Upper lobe of right lung (tissue), 1 donor: Measurements from ENCODE around the gene RPS6KA2. TPM values are rescaled to one million over a fixed set of nuclear protein-coding genes. Genes with fewer than 3 reads are reported as not detected.
"Not testable (repeated sequence)": the region's sequence is repeated elsewhere in the genome, so short reads cannot be mapped to it uniquely, and the experiment has no call there.

Experiments
- ATAC-seq: fragments of 200-7000 bp; cut with Tn5 transposase; one replicate; pipeline ENCODE4 v1.9.1; 2020; ENCODE audit warnings: mild to moderate bottlenecking, moderate library complexity
- DNase-seq: peaks from one replicate; pipeline ENCODE4 v3.0.0-alpha.2; 2020
- H3K27ac ChIP-seq: fragments of 200-600 bp; one replicate; pipeline ENCODE4 v1.8.0; 2022
- H3K27me3 ChIP-seq: fragments of 200-600 bp; one replicate; pipeline ENCODE4 v1.8.0; 2022; ENCODE audit warnings: mild to moderate bottlenecking
- H3K36me3 ChIP-seq: fragments of 200-600 bp; one replicate; pipeline ENCODE4 v1.8.0; 2022
- H3K4me1 ChIP-seq: fragments of 200-600 bp; one replicate; pipeline ENCODE4 v1.8.0; 2022
- H3K4me3 ChIP-seq: fragments of 200-600 bp; one replicate; pipeline ENCODE4 v1.8.0; 2022; ENCODE audit warnings: mild to moderate bottlenecking
- H3K9me3 ChIP-seq: fragments of 200-600 bp; one replicate; pipeline ENCODE4 v1.8.0; 2022
- intact Hi-C: fragments of 100-400 bp; cut with DNase I; formaldehyde crosslinking; loops from one replicate; pipeline ENCODE4 v1.11.0; 2022
- total RNA-seq: library from RNA; stranded (reverse); fragmentation: NEBNext Ultra II Directional; extraction: Animal tissue kit (Norgen Biotek cat#: 25700); gene quantifications from one replicate; pipeline ENCODE4 v1.2.1, GENCODE V29; 2021
- TF ChIP-seq, protein P1 (sequence below): fragments of 200-600 bp; IDR thresholded peaks from one replicate; pipeline ENCODE4 v1.8.0; 2022; ENCODE audit warnings: antibody characterized with exemption
- donor health status: DM: no; HTN: yes; CAD: no; lungs with severe emphysema.

The RPS6KA2 gene
- total RNA-seq, 1 donor from 2014 or later, result 136 TPM

DNA sequence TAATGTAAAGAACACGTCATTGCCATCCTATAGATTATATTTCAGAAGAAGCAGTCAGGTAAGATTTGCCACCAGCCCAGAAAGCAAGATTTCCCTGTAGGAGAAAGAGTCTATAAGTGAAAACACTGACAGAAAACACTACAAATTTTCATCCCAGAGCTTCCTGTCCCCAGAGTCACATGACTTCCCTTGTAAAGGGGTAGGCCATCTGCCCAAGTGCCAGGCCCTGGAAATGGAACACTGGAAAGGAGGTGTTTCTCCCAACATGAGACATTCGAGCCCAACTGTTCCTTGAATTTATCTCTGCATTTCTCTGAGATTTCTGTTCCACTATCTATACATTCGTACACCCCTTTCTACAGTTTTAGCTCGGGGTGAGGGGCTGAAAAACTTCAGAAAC is 87.5 kb downstream of the RPS6KA2 start:
- peaks cover 20% of the 10 kb centered on the region for H3K4me1 ChIP-seq
- ATAC-seq (no peak), DNase-seq (no peak)
- no peaks in the 10 kb centered on the region for H3K9me3 ChIP-seq
- TF ChIP-seq, protein P1, sequence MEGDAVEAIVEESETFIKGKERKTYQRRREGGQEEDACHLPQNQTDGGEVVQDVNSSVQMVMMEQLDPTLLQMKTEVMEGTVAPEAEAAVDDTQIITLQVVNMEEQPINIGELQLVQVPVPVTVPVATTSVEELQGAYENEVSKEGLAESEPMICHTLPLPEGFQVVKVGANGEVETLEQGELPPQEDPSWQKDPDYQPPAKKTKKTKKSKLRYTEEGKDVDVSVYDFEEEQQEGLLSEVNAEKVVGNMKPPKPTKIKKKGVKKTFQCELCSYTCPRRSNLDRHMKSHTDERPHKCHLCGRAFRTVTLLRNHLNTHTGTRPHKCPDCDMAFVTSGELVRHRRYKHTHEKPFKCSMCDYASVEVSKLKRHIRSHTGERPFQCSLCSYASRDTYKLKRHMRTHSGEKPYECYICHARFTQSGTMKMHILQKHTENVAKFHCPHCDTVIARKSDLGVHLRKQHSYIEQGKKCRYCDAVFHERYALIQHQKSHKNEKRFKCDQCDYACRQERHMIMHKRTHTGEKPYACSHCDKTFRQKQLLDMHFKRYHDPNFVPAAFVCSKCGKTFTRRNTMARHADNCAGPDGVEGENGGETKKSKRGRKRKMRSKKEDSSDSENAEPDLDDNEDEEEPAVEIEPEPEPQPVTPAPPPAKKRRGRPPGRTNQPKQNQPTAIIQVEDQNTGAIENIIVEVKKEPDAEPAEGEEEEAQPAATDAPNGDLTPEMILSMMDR, result no peak
- H3K27ac ChIP-seq, result no peak overlapping the region
- no peak overlapping the region for H3K4me3 ChIP-seq
- peaks cover 33% of the 10 kb centered on the region for H3K36me3 ChIP-seq
- H3K27me3 ChIP-seq, result no peaks in the 10 kb centered on the region
- intact Hi-C loops, result no loop called here

DNA sequence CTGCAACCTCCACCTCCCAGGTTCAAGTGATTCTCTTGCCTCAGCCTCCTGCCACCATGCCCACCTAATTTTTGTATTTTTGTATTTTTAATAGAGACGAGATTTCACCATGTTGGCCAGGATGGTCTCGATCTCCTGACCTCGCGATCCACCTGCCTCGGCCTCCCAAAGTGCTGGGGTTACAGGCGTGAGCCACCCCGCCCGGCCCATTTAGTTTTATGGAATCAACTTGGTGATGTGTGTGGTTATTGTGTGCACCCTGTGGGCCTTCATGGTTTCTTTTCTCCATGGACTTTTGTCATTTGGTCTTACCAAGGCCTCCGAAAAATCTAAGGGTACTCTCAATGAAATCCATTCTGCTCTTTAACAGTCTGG is 88.1 kb downstream of the RPS6KA2 start:
- ATAC-seq, H3K27me3 ChIP-seq, H3K9me3 ChIP-seq, DNase-seq, H3K4me3 ChIP-seq, intact Hi-C loops, H3K27ac ChIP-seq: not testable (repeated sequence)
- Histone ChIP-seq H3K4me1 (peaks cover 20% of the 10 kb centered on the region), H3K36me3 (peaks cover 38% of the 10 kb centered on the region)

DNA sequence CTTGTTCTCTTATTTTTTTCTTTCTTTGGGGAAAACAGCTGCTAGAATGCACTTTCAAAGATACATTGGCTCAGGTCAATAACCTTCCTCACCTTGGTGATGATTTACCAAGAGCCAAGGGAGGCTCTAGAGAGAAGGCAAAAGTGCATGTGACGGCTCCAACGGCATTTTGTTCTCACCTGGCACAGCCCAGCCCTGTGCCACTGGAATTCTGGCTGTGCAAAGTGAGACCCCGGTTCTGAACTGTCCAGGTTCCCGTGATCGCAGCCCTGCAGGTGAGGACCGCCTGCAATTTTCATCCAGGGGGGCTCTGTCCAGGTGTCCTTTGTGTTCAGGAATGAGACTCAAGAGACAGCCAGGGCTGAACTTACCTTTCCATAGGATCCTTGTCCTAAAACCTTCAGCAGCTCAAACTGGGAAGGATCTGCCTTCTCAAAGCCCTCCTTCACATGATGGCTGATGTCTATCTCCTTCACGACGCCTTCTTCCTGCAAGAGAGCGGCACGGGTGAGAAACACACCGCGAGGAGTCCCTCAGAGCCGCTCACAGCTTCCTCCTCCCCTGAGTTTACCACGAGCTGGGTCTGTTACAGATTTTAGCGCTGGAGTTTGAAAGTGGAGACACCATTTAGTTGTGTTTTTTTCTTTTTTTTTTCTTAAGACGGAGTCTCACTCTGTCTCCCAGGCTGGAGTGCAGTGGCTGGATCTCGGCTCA is 88.6 kb downstream of the RPS6KA2 start:
- H3K4me3 ChIP-seq, result no peak overlapping the region
- TF ChIP-seq, protein P1, result no peak
- H3K27me3 ChIP-seq, result no peaks in the 10 kb centered on the region
- ATAC-seq (no peak), DNase-seq (no peak)
- H3K27ac ChIP-seq, result no peak overlapping the region
- H3K4me1 ChIP-seq, result peaks cover 20% of the 10 kb centered on the region
- H3K9me3 ChIP-seq, result no peaks in the 10 kb centered on the region
- intact Hi-C loops, result no loop called here
- H3K36me3 ChIP-seq, result peaks cover 41% of the 10 kb centered on the region

DNA sequence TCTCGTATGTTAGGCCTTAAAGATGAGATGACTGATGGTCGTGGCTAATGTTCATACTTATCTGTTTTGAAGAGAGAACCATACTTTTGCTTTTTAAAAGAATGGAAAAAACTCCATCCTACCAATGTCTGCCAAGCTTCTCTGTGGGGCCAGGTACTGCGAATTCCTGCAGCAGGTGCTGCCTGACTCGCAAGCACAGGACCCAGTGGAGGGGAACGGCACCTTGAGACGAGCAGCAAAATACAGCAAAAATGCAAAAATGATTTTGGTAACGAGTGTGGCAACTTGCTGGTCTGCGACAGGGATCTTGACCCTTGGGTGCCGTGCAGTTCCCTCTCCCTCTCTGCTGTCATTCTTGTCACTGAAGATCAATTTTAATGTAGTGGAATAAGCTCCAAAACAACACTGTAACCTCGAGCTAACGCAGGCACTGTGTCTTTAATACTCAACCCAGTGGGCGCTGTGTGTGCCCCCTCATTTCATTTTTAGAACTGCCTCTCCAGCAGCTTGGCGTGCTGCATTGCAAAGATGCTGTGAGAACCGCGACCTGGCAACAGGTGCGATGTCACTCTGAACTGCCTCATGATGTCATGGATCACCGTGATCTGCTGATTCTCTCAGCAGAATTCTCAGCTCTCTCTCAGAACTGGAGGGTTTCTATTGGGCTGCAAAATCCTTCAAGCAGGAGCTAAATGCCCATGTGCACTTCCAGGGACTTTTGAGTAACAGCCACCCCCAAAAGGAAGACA is 92.2 kb downstream of the RPS6KA2 start:
- no peaks in the 10 kb centered on the region for H3K4me1 ChIP-seq
- ATAC-seq (no peak), DNase-seq (no peak)
- no peaks in the 10 kb centered on the region for H3K9me3 ChIP-seq
- no peaks in the 10 kb centered on the region for H3K27me3 ChIP-seq
- H3K27ac ChIP-seq, result no peak overlapping the region
- intact Hi-C loops, result no loop called here
- H3K4me3 ChIP-seq, result no peak overlapping the region
- H3K36me3 ChIP-seq, result peaks cover 74% of the 10 kb centered on the region
- TF ChIP-seq, protein P1, result no peak

DNA sequence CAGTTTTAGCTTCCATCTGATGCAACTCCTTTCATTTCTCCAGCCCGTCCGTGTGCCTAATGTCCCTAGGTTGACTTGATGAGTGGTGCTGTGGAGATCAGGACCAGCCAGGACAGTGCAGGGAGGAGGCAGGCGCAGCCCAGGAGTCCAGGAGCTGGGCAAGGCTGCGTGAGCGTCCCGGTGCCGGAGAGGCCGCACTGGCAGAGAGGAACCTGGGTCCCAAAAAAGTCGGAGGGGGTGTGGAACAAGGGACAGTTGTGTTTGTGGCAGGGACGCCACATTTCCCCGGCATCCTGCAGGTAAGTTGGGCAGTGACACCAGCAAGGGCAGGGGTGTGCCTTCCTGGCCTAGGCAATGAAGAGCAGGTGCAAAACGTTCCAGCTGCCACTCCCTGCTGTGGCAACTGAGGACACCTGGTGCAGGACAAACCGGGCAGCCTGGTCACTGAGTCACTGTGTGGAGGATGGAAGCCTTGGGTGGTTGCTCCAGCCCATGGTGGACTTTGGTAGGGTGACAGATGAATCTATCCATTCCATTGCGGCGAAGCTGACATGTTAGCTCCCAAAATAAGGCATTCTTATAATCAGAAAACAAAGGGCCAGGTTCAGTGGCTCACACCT is 93.7 kb downstream of the RPS6KA2 start:
- ATAC-seq, result peak; percentile 22
- no peak overlapping the region for H3K4me3 ChIP-seq
- H3K36me3 ChIP-seq, result peaks cover 80% of the 10 kb centered on the region
- no peak overlapping the region for H3K27ac ChIP-seq
- no peaks in the 10 kb centered on the region for H3K27me3 ChIP-seq
- TF ChIP-seq, protein P1, result no peak
- intact Hi-C loops, result no loop called here
- H3K4me1 ChIP-seq, result no peaks in the 10 kb centered on the region
- no peak for DNase-seq
- H3K9me3 ChIP-seq, result no peaks in the 10 kb centered on the region

DNA sequence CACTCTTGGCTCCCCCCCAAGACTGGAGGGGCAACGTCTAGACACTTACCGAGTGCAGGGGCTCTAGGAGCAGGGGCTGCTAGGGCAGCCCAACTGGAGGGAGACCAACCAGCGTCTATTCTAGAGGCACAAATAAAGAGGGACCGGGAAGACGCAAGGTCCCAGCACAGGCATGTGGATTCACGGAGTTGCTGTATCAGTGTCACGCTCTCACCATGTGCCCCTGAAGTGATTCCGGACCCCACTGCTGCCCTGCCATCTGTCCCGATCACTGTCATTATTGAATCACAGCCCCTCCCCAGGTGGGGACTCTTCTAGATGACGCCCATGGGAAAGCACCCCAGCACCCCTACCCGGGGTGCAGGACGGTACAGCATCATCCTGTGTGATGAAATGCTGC is 94.7 kb downstream of the RPS6KA2 start:
- H3K36me3 ChIP-seq, result peaks cover 74% of the 10 kb centered on the region
- ATAC-seq, result no peak

More for the DNA sequence above, 94.7 kb downstream of the RPS6KA2 start:
- DNase-seq, result no peak
- Histone ChIP-seq H3K27me3 (no peaks in the 10 kb centered on the region), H3K4me1 (no peaks in the 10 kb centered on the region), H3K9me3 (no peaks in the 10 kb centered on the region), H3K27ac (no peak overlapping the region), H3K4me3 (no peak overlapping the region)
- TF ChIP-seq, protein P1, result no peak
- intact Hi-C loops, result no loop called here
